ENCODE data around the gene MSI2. TPM values are rescaled to one million over a fixed set of nuclear protein-coding genes. Genes with fewer than 3 reads are reported as not detected.

MSI2 gene
- total RNA-seq, 4 donors from 2014 or later, result 14.9 to 24.4 (median 19.8) TPM

GRCh38 chr17:57724729-57725125 lies 468.4 kb downstream of the MSI2 start:
- no peak for TF ChIP-seq CTCF (IDR thresholded peaks at IDR 0.05)
- ATAC-seq (ENCODE audit: low FRiP score), result no peak

GRCh38 chr17:57726213-57726790 lies 470.0 kb downstream of the MSI2 start:
- DNase-seq (ENCODE audit: low spot score) (no peak), ATAC-seq (ENCODE audit: low FRiP score) (no peak)
- TF ChIP-seq CTCF (IDR thresholded peaks at IDR 0.05), result no peak

More at GRCh38 chr17:57724729-57725125, 468.4 kb downstream of the MSI2 start:
- DNase-seq (ENCODE audit: low spot score), result no peak

- DNase-seq (ENCODE audit: low spot score) (no peak), ATAC-seq (ENCODE audit: low FRiP score) (no peak)
- no peak for TF ChIP-seq CTCF (IDR thresholded peaks at IDR 0.05)
Measured at GRCh38 chr17:57726838-57727237, 470.5 kb downstream of the MSI2 start.

- DNase-seq (ENCODE audit: low spot score) (no peak), ATAC-seq (ENCODE audit: low FRiP score) (peak; percentile 31)
- TF ChIP-seq CTCF (IDR thresholded peaks at IDR 0.05), result no peak
Measured at GRCh38 chr17:57727630-57728175, 471.4 kb downstream of the MSI2 start.

- TF ChIP-seq CTCF (IDR thresholded peaks at IDR 0.05), result no peak
- no peak for ATAC-seq (ENCODE audit: low FRiP score)
- no peak for DNase-seq (ENCODE audit: low spot score)
Measured at GRCh38 chr17:57730026-57730701, 473.8 kb downstream of the MSI2 start.

- no peak for TF ChIP-seq CTCF (IDR thresholded peaks at IDR 0.05)
- ATAC-seq (ENCODE audit: low FRiP score), result no peak
Measured at GRCh38 chr17:57732062-57732461, 475.7 kb downstream of the MSI2 start.

GRCh38 chr17:57733085-57733484 lies 476.8 kb downstream of the MSI2 start:
- DNase-seq (ENCODE audit: low spot score) (no peak), ATAC-seq (ENCODE audit: low FRiP score) (no peak)
- TF ChIP-seq CTCF (IDR thresholded peaks at IDR 0.05), result no peak

More at GRCh38 chr17:57732062-57732461, 475.7 kb downstream of the MSI2 start:
- DNase-seq (ENCODE audit: low spot score), result no peak
